Measurements from ENCODE around the gene RCC2.
"Not testable (repeated sequence)": the region's sequence is repeated elsewhere in the genome, so short reads cannot be mapped to it uniquely, and the experiment has no call there.

The RCC2 gene

DNA sequence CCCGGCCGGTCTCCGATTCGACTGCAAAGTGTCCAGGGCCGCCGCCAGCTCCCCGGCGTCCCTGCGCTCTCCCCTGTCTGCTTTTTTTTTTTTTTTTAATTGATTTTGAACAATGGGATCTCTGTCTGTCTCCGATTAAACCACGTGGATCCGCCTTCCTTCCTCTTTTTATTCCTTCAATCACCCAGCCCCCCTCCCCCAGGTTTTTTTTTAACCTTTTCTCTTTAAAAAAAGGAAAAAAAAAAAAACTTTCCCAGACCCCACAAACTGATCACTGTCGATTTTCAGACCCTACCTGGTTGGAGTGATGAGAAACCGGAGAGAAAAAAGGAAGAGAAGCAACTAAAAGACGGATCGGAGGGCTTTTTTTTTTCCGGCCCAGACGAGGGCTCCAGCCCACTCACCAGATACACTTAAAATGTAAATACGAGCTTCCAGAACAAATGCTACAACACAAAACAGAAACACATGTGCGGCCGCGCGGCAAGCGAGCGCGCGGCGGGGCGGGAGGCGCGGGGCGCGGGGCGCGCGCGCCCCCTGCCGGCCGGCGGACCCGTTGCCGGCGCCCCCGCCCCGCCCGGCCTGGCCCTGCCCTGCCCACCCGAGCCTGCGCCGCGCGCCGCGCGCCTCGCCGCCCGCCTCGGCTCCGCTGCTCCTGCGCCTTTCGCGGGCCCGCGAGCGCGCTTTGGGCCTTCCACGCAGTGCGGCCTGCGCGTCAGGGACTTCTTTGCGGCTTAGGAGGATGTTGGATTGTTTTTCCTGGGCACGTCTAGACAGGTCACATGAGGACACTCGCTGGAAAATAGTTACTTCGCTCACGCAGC is at the start of gene RCC2:
Gene RCC2 (minus strand): TSS at position 428 of the 824 bp plus-strand sequence. CDS start 1,163 bp downstream, outside the sequence.
- DNase-seq (ENCODE audit: low read depth in 3 of 3, low spot score in 1 of 3) = peak in 2 of 3 donors; percentile 51 to 60

DNA sequence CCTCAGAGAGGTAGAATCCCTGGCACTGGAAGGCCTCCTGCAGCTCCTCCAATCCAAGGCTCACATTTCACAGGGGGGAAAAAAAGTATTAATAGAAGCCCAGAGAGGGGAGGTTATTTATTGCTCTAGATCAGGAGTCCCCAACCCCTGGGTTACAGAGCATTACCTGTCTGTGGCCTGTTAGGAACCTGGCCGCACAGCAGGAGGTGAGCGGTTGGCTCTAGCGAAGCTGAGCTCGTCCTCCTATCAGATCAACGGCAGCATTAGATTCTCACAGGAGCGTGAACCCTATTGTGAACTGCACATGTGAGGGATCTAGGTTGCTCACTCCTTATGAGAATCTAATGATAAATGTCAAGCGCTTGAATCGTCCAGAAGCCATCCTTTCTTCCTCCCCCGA is 46.8 kb upstream of the RCC2 start:
- no peak for DNase-seq (ENCODE audit: low read depth in 3 of 3, low spot score in 1 of 3)

DNA sequence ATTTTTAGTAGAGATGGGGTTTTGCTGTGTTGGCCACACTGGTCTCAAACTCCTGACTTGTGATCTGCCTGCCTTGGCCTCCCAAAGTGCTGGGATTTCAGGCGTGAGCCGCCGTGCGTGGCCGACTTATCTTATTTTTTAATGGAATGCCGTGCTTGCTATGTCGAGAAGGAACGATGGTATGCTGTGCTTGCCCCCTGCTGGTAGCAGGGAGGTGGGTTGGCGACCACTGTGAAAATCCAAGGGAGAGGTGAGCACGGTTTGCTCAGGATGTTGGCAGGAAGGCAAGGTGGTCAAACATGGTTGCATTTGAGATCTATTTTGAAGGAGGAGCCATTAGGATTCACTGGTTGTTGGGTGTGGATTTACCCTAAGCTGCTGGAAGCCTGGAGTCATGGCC is 45.8 kb upstream of the RCC2 start:
- no peak for DNase-seq (ENCODE audit: low read depth in 3 of 3, low spot score in 1 of 3)

DNA sequence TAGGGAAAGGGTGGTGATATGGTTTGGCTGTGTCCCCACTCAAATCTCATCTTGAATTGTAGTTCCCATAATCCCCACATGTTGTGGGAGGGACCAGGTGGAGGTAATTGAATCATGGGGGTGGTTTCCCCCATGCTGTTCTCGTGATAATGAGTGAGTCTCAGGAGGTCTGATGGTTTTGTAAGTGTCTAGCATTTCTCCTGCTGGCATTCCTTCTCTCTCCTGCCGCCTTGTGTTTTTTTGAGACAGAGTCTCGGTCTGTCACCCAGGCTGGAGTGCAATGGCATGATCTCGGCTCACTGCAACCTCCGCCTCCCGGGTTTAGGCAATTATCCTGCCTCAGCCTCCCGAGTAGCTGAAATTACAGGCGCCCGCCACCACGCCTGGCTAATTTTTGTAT is 42.5 kb upstream of the RCC2 start:
- not testable (repeated sequence) for DNase-seq (ENCODE audit: low read depth in 3 of 3, low spot score in 1 of 3)

DNA sequence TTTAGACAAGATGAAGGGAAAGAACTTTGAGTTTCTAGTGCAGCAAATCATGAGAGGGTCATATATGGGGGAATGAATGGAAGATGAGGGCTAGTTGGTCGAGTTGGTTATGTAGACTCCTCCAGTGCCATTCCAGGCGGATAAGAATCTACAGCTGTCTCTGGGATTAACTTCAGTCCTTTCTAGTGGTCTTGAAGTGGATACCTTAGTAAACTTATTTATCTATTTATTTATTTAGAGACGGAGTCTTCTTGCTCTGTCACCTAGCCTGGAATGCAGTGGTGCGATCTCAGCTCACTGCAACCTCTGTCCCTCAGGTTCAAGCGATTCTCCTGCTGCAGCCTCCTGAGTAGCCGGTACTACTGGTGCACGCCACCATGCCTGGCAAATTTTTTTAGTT is 41.4 kb upstream of the RCC2 start:
- DNase-seq (ENCODE audit: low read depth in 3 of 3, low spot score in 1 of 3) = no peak

DNA sequence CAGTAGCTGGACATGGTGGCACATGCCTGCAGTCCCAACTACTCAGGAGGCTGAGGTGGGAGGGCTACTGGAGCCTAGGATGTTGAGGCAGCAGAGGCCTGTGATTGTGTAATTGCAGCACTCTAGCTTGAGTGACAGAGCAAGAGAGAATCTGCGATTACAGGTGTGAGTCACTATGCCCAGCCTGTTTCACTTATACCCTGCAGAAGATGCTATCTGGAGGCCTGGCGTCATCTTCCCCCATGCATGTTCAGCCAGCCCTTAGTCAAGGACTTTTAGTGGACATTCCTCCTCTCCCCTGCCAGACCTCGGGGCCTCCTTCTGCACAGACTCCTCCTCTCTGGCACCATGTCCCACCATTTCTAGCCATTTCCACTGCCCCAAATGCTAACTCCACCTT is 36.3 kb upstream of the RCC2 start:
- DNase-seq (ENCODE audit: low read depth in 3 of 3, low spot score in 1 of 3) = no peak

DNA sequence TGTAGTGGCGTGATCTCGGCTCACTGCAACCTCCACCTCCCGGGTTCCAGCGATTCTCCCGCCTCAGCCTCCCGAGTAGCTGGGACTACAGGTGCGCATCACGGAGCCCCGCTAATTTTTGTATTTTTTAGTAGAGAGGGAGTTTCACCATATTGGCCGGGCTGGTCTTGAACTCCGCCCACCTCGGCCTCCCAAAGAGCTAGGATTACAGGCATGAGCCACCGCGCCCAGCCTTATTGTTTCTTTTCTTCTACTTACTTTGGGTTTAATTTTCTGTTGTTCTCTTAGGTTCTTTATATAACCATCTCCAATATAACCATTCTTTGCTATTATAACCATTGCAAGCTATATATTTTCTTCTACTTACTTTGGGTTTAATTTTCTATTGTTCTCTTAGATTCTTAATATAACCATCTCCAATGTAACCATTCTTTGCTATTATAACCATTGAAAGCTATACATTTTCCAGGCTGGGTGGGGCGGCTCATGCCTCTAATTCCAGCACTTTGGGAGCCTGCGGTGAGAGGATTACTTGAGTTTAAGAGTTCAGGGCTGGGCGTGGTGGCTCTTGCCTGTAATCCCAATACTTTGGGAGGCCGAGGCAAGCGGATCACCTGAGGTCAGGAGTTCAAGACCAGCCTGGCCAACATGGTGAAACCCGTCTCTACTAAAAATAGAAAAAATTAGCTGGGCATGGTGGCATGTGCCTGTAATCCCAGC is 35.5 kb upstream of the RCC2 start:
- DNase-seq (ENCODE audit: low read depth in 3 of 3, low spot score in 1 of 3) = not testable (repeated sequence)

DNA sequence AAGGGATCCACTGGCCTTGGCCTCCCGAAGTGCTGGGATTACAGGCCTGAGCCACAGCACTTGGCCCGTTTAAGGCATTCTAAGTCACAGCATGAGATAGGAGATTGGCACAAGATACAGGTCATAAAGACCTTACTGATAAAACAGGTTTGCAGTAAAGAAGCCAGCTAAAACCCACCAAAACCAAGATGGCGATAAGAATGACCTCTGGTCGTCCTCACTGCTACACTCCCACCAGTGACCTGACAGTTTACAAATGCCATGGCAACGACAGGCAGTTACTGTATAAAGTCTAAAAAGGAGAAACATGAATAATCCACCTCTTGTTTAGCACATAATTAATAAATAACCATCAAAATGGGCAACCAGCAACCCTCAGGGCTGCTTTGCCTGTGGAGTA is 33.3 kb upstream of the RCC2 start:
- DNase-seq (ENCODE audit: low read depth in 3 of 3, low spot score in 1 of 3) = no peak

DNA sequence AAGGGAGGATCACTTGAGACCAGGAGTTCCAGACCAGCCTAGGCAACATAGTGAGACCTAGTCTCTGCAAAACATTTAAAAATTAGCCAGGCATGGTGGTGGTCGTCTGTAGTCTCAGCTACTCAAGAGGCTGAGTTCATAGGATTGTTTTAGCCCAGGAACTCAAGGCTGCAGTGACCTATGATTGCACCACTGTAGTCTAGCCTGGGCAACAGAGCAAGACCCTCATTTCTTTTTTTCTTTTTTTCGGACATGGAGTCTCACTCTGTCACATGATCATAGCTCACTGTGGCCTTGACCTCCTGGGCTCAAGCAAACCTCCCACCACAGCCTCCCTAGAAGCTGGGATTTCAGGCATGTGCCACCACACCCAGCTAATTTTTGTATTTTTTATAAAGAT is 31.9 kb upstream of the RCC2 start:
- no peak for DNase-seq (ENCODE audit: low read depth in 3 of 3, low spot score in 1 of 3)

DNA sequence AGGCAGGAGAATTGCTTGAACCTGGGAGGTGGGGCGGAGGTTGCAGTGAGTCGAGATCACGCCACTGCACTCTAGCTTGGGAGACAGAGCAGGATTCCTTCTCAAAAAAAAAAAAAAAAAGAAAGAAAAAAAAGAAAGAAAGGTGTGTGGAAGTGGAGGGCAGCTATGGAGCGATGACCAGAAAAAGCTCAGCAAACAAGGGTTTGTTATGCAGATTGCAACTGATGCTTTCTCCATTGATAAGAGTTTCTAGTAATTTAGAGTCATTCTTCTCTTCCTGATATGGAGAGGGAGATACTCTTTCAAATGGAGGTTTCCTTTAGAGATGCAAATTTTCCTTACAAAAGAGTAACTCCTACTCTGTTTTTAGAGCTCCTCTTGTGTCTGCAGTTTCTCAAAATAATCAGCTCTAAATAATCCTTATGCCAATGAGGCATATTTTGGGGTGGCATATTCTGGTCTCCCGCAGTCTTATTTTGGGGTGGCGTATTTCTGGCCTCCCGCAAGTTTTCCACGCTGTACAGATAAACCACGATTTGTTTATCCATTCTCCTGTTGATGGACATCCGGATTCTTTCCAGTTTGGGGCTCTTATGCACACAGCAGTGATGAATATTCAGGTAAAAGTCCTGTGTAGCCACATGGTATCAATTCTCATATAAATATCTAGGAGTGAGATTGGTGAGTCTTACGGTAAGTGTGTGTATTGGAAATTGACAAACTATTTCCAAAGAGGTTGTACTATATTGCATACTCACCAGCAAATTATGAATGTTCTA is 30.7 kb upstream of the RCC2 start:
- DNase-seq (ENCODE audit: low read depth in 3 of 3, low spot score in 1 of 3) = no peak

DNA sequence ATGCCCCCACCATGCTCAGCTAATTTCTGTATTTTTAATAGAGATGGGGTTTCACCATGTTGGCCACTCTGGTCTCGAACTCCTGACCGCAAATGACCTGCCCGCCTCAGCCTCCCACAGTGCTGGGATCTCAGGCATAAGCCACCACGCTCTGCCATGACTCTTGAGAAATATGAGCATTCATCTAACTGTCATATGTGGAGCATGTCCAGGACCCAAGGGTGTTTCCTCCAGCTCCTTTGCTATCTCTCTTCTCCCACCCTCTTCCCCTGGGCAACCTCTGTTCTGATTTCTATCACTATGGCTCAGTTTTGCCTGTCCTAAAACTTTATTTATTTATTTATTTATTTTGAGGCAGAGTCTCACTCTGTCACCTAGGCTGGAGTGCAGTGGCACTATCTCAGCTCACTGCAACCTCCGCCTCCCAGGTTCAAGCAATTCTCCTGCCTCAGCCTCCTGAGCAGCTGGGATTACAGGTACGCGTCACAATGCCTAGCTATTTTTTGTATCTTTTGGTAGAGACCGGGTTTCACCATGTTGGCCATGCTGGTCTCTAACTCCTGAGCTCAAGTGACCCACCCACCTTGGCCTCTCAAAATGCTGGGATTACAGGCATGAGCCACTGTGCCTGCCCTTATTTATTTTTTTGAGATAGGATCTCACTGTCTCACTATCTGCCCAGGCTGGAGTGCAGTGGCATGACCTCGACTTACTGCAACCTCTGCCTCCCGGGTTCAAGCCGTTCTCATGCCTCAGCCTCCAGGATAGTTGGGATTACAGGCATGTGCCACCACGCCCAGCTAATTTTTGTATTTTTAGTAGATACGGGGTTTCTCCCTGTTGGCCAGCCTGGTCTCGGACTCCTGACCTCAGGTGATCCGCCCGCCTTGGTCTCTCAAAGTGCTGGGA is 29.1 kb upstream of the RCC2 start:
- DNase-seq (ENCODE audit: low read depth in 3 of 3, low spot score in 1 of 3) = not testable (repeated sequence)

DNA sequence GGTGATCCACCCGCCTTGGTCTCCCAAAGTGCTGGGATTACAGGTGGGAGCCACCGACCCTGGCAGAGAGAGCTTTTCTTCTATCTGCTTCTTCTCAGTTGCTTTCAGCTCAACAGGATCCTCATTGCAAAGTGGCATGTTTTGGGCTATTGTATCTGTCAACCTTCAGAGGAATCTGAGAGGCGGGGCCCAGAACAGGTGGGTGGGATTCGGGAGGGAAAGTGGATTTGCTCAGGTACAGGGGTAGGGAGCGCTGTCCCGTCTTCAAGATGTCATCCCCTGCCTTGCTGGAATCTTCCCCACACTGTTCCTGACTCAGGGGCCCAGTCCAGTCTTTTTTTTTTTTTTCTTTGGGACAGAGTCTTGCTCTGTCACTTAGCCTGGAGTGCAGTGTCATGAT is 26.9 kb upstream of the RCC2 start:
- DNase-seq (ENCODE audit: low read depth in 3 of 3, low spot score in 1 of 3) = no peak

DNA sequence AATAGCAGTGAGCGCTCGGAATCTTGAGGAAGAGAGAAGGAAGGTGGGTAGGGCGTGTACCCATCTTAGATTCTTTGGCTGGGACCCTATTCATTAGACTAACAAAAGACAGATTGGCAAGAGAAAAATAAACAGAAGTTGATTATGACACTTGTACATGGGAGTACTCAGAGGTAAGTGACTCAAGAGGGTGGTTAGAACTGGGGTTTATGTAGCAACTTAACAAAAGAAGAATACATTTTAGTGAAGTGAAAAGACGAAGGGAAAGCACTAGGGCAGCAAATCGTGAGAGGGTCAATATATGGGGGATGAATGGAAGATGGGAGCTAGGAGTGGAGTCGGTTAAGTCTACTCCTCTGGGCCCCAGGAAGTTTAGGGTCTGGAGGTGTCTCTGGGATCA is 25.8 kb upstream of the RCC2 start:
- no peak for DNase-seq (ENCODE audit: low read depth in 3 of 3, low spot score in 1 of 3)

DNA sequence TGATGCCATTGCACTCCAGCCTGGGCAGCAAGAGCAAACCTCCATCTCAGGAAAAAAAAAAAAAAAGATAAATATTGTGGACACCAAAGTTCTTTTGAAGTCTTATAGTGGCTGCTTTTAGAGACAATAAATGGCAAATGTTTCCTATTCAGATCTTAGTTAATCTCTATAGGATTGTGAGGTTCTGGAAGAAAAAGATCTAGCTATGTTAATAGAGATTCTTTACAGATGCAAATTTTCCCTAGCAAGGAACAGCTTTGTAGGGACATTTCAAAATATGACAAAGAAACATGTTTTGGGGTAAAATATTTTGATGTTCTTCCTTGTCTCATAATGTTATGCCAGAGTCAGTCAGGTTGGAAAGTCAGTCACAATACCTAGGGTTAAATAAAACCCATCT is 24.5 kb upstream of the RCC2 start:
- DNase-seq (ENCODE audit: low read depth in 3 of 3, low spot score in 1 of 3) = no peak

DNA sequence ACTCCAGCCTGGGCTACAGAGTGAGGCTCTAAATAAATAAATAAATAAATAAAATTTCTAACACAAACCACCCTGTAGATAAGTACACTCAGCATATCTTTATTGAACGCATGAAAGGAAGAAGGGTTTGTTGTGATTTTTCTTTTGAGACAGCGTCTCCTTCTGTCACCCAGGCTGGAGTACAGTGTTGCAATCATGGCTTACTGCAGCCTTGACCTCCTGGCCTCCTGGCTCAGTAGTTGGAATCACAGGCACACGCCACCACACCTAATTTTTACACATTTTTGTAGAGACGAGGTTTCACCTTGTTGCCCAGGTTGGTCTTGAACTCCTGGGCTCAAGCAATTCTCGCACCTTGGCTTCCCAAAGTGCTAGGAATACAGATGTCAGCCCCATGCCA is 23.2 kb upstream of the RCC2 start:
- DNase-seq (ENCODE audit: low read depth in 3 of 3, low spot score in 1 of 3) = no peak

DNA sequence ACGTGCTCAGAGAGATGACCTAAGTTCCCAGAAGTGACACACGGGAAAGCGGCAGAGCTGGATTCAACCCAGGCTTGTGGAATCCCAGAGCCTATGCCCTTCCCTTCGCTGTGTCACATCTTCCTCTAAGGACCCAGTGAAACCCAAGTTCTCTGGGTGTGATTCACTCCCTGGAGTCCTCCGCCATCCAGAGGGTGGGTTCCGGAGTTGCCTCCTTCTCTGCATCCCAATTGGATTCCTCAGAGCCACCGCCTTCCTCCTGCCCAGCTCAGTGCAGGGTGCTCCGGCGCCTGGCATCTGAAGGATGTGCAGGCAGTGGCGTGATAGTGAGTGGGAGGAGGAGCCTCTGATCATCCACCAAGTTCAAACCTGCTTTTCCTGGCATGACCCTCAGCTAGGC is 20.7 kb upstream of the RCC2 start:
- no peak for DNase-seq (ENCODE audit: low read depth in 3 of 3, low spot score in 1 of 3)

DNA sequence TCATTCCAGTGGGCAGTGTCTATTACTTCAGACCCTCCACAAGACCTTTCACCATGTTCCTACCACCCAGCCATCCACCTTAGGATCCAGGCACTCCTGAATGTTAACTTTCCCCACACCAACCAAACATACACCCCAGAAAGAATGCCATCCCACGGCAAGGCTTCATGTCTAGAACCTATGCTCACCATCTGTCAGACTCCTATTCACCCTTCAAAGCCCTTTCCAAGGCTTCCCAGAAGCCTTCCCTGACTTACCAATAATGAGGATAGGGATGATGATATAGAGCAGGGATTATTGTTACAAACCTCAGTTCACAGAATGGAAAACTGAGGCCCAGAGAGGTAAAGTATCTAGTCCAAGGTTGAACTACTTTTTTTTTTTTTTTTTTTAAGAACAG is 19.3 kb upstream of the RCC2 start:
- no peak for DNase-seq (ENCODE audit: low read depth in 3 of 3, low spot score in 1 of 3)

DNA sequence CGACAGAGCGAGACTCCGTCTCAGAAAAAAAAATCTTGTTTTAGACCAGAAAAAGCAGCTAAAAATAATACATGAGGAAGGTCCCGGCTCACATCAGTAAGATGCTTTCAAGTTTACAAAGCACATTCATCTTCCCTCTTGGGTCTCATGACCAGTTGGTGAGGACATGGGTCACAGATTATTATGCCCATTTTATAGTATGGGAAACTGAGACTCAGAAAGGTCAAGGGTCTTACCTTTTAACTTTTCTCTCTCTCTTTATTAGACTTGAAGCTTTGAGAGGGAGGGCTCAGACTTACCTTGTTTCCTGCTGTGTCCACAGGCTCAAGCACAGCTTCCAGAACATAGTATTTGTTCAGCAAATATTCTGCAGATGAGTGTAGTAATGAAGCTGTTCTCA is 13.2 kb upstream of the RCC2 start:
- DNase-seq (ENCODE audit: low read depth in 3 of 3, low spot score in 1 of 3) = no peak

DNA sequence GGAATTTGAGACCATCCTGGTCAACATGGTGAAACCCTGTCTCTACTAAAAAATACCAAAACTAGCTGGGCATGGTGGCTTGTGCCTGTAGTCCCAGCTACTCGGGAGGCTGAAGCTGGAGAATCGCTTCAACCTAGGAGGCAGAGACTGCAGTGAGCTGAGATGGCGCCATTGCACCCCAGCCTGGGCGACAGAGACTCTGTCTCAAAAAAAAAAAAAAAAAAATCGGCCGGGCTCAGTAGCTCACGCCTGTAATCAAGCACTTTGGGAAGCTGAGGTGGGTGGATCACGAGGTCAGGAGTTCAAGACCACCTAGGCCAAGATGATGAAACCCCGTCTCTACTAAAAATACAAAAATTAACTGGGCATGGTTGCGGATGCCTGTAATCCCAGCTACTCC is 12.7 kb upstream of the RCC2 start:
- not testable (repeated sequence) for DNase-seq (ENCODE audit: low read depth in 3 of 3, low spot score in 1 of 3)

DNA sequence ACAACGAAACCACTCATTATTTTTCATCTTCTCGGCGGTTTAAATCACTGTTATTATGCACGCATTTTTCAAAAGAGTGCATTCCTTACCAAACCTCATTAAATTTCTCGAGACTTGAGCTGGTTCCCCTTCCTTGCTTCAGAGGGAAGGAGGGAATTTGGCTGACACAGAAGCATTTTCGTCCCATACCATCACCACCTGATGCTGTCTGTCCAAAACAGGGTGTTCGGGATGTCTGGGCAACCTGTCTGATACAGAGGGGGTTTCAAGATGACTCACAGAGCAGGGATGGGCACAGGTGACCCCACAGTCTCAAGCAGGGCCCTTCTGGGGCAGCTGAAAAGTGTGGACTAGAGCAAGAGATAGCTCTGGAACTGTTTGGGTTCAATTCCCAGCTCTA is 12.3 kb upstream of the RCC2 start:
- no peak for DNase-seq (ENCODE audit: low read depth in 3 of 3, low spot score in 1 of 3)

DNA sequence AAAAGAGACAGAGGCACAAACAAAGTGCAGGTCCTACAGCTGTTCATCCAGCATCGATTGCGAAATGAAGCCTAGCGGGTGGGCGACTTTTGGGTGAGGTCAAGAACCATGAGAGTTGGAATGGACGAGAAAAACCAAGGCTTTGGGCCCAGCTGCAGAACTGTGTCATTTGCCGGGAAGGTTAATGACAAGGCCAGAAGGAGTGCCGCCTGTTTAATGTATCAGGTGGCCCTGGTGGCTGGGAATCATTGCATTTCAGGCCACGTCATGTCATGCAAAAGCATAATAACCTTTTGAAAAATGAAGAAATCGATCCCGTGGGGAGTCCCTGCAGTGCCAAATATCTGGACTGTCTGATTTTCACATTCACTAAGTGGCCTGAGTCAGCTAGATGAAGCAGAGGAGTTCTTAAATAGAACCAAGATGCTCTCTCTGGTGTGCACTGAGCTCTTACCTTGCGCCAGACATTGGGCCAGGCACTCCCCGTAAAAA is 8.1 kb upstream of the RCC2 start:
- DNase-seq (ENCODE audit: low read depth in 3 of 3, low spot score in 1 of 3) = no peak

Measured in stimulated activated CD4-positive, alpha-beta T cell treated with anti-CD3 and anti-CD28 coated beads, TNF-alpha, amount 100 ng/mL, for 1 hour (primary cell).